GM18861 (cell line): ENCODE data around the gene STEAP3.

Source experiments
- ATAC-seq: cut with Tn5 transposase; IDR thresholded peaks from one replicate; pipeline ENCODE4 v1.9.1; 2021; ENCODE audit not compliant: unreplicated experiment

STEAP3 gene

GRCh38 chr2:119290859-119291587 lies 67.4 kb downstream of the STEAP3 start:
- ATAC-seq = no peak

GRCh38 chr2:119291588-119292167 lies 68.0 kb downstream of the STEAP3 start:
- ATAC-seq = no peak

GRCh38 chr2:119292226-119292625 lies 68.6 kb downstream of the STEAP3 start:
- ATAC-seq = no peak

GRCh38 chr2:119293254-119293653 lies 69.6 kb downstream of the STEAP3 start:
- no peak for ATAC-seq

GRCh38 chr2:119293900-119294299 lies 70.3 kb downstream of the STEAP3 start:
- ATAC-seq = no peak

- ATAC-seq = no peak
Measured at GRCh38 chr2:119294671-119295070, 71.0 kb downstream of the STEAP3 start.

- no peak for ATAC-seq
Measured at GRCh38 chr2:119295688-119296375, 72.2 kb downstream of the STEAP3 start.

- no peak for ATAC-seq
Measured at GRCh38 chr2:119301413-119301812, 77.8 kb downstream of the STEAP3 start.

- ATAC-seq = no peak
Measured at GRCh38 chr2:119304847-119305246, 81.2 kb downstream of the STEAP3 start.

GRCh38 chr2:119305497-119306195 lies 82.0 kb downstream of the STEAP3 start:
- no peak for ATAC-seq

GRCh38 chr2:119306196-119306590 lies 82.6 kb downstream of the STEAP3 start:
- ATAC-seq = no peak

GRCh38 chr2:119307419-119308140 lies 83.9 kb downstream of the STEAP3 start:
- ATAC-seq = no peak

- no peak for ATAC-seq
Measured at GRCh38 chr2:119308793-119309330, 85.2 kb downstream of the STEAP3 start.

GRCh38 chr2:119311371-119311770 lies 87.7 kb downstream of the STEAP3 start:
- no peak for ATAC-seq

GRCh38 chr2:119311831-119312230 lies 88.2 kb downstream of the STEAP3 start:
- ATAC-seq = no peak
